Measurements from ENCODE around the gene IFI44L. TPM values are rescaled to one million over a fixed set of nuclear protein-coding genes. Genes with fewer than 3 reads are reported as not detected.

IFI44L gene
- total RNA-seq (ENCODE audit: insufficient read depth, low replicate concordance): 59.0 TPM

DNA sequence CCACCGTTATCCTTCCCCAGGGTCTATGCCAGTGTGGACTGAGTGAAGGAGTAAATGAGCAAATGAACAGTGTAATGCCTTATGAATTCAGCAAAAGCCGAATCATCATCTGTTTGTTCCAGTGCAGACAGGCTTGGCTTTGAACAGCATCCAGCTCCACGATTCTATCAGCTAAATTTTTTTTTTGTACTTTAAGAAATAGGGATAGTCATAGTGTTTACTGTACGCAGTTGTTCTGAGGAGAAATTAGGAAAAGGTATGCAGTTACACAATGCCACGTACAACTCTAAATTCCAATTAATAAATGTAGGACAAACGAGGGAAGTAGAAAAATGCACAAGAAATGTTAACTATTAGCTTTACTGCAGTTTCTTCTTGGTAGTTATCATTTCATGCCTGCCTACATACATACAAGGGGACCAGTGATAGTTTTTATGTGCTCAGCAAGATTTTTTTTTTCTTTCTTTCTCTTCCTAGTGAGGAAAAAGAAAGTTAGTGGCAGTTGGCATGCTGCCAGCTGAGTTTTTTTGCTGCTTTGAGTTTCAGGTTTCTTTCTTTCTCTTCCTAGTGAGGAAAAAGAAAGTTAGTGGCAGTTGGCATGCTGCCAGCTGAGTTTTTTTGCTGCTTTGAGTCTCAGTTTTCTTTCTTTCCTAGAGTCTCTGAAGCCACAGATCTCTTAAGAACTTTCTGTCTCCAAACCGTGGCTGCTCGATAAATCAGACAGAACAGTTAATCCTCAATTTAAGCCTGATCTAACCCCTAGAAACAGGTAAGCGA is at the start of gene IFI44L:
IFI44L (plus strand) TSS at position 646 of the 777 bp plus-strand sequence. CDS start 7,468 bp downstream, outside the sequence.
- DNase-seq (ENCODE audit: low spot score): peak; percentile 75

- no peak for DNase-seq (ENCODE audit: low spot score)
Measured at GRCh38 chr1:78570539-78570938, 49.7 kb upstream of the IFI44L start.

DNA sequence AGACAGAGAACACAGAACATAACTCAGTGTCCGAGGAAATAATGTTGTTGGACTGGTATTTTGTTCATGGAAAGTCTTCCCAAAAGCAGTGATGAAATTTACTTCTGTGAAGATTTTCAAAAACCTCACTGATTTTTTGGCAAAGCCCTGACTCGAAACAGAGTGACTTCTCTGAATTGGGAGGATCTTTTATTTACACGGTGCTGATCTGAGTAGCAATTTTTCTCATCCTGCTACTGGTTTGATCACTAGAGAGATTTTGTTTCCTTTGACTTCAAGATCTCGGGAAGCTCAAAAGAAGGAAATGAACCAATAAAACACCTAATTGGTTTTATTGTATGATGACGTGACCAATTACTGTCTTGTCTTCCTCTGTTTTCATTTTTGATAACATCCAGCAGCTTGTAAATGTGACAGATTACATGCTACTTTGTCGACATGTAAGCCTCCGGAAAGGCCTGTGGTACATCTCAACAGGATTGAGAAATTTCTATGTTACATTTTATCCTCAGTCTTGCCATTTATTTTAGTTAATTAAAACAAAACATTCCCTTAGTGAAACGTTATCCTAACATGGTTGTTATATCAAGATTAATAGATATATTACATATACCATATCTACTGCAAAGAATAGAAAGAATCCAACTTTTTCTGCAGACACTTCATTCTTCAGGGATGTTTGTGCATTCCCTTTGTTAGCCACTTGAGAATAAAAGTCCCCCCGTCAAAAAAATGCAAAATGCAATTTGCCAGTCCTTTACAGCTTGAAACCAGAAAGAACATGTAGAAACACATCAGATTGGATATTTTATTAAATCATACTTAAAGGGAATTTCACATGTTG is 42.8 kb upstream of the IFI44L start:
- peak; percentile 46 for DNase-seq (ENCODE audit: low spot score)

DNA sequence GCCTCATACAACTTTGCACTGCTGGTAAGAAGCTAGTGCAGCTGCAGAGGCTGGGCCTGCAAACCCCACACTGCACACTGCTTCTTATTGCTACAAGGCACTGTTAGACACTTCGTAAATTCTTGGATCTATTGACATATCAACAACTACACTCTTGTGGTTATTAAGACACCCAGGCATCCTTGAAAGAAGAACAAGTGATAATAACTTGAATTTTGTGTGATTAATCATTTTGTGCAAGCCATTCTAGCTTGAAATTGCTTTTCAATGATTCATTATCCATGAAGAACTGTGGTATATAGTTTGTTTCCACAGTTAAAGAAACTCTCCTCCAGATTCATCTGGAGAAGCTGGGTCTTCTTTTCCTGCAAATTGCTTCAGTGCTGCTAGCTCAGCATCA is 33.7 kb upstream of the IFI44L start:
- DNase-seq (ENCODE audit: low spot score): no peak

DNA sequence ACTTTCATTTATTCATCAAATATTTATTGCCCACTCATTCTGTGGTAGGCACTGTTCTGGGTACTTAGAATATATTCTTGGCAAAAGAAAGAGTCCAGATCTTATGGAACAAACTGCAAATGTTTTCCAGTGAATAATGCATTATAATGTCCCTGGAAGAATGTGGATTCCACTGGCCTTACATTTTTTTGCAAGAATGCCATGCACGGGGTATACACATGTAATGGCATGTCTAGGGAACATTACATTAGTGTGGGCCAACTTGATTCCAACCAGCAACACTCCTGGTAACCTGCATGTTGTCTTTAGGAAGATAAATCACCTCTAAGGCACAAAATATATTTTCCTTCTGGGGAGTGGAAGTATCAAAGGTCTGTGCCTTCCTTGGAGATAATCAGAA is 33.0 kb upstream of the IFI44L start:
- no peak for DNase-seq (ENCODE audit: low spot score)

DNA sequence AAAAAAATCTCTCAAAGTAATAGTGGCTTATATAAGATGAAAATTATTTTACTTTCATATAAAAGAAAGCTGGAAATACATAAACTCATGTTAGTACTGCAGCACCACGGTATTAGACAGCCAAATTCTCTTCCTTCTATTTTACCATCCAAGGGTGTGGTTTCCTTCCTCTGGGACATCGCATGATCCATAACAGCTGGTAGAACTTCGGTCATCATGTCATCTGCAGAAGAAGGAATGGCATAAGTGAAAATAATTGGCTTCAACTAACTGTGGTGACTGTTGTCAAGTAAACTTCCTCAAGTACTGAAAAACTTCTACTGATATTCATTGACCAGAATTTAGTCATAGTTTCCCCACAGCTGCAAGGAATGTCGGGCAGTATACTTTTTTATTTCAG is 28.3 kb upstream of the IFI44L start:
- no peak for DNase-seq (ENCODE audit: low spot score)

GRCh38 chr1:78599294-78599693 is 21.0 kb upstream of the IFI44L start:
- no peak for DNase-seq (ENCODE audit: low spot score)

DNA sequence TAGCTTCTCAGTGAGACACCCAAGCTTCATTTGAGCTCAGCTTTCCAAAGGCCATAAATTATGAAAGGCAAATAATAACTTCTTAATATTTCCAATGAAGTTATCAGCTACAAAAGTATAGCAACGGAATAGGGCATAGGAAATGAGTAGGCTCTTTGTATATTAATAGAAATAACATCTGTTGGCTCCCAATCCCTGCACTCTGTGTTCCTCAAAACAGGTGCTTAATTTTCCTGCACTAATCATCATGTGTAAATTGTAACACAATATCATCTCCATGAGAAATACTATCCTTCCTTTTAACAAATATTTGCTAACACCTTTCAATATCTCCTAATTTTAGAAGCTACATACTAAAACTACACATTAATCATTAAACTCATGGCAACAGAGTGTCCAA is 19.2 kb upstream of the IFI44L start:
- no peak for DNase-seq (ENCODE audit: low spot score)

- no peak for DNase-seq (ENCODE audit: low spot score)
Measured at GRCh38 chr1:78603206-78603605, 17.0 kb upstream of the IFI44L start.

GRCh38 chr1:78604643-78605042 is 15.6 kb upstream of the IFI44L start:
- DNase-seq (ENCODE audit: low spot score): no peak

DNA sequence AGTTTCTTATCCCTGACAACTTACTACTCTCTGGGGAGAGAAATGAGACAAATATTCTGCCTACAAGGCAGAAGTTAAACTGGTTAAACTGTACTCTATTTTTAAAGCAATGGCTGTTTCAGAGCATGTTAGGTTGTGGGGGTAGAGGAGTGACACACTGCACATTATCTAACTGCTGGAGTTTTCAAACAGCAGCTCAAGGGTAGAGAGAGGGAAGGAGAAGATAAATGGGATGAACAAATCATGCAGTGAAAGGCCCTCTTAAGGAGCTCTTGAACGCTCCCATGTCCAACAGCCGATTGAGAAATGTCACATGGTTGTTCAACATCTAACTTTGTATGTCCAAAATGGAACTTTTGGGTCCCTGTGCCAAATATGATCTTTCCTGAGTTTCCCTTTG is 14.0 kb upstream of the IFI44L start:
- peak; percentile 21 for DNase-seq (ENCODE audit: low spot score)

DNA sequence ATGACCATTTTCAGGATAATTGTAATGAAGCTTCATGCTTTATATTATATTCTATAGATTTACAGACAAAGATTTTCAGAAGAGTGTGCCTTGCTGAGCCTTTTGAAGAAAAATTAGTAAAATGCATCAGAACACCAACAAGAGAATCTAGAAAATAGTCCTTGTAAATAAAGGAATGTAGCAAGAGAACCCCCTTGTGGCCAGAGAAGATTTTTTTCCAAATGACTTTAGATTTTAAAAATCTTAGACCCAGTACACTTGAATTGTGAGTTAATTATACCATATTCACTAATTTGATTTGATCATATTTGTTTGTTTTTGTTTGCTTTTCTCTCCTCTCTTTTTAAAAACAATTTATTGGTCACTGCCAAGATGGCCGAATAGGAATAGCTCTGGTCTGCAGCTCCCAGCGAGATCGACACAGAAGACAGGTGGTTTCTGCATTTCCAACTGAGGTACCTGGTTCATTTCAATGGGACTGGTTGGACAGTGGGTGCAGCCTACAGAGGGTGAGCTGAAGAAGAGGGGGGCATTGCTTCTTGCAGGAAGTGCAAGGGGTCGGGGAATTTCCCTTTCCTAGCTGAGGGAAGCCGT is 12.8 kb upstream of the IFI44L start:
- peak; percentile 47 for DNase-seq (ENCODE audit: low spot score)

DNA sequence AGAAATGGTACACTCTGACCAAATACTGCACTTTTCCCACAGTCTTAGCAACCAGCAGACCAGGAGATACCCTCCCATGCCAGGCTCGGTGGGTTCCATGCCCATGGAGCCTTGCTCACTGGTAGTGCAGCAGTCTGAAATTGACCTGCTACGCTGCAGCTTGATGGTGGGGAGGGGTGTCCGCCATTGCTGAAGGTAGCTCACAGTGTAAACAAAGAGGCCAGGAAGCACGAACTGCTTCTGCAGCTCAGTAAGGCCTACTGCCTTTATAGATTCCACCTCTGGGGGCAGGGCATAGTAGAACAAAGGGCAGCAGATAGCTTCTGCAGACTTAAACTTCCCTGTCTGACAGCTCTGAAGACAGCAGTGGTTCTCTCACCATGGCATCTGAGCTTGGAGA is 12.3 kb upstream of the IFI44L start:
- DNase-seq (ENCODE audit: low spot score): no peak

DNA sequence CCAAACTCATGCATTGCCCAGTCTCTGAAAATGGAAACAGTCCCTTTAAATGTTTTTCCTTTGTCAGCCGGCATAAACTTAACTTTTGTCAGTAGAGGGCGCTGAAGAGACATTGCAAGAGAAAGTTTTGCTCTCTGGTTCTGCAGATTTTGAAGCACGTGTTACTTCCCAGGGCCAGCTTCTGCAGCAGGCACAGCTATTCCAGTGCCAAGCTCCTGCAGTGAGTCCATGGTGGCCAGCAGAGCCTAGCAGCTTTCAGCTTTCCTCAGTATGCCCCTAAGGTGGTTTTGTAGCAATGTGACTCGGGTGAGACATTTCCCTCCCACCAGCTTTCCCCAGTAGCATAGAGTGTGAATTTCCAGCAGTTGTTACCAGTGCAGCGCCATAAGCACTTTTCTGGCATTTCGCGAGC is 2.6 kb upstream of the IFI44L start:
- peak; percentile 94 for DNase-seq (ENCODE audit: low spot score)

GRCh38 chr1:78619032-78619431 is 1.2 kb upstream of the IFI44L start:
- no peak for DNase-seq (ENCODE audit: low spot score)

DNA sequence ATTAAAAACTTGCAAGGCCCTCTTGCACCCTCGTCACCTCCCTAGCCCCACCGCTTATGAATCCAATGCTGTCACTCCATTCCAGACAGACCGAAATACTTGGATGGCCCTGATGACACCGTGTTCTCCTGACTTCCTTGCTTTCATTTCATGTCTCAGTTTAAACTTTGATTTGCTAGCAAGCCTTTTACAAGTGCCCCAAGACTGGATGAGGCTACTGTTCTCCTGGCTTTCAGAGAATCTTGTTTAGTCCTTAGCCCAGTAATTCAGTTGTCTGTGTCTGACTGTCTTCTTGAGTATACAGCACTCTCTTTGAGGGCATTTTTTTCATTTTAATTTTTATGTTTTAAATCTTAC is 824 bp upstream of the IFI44L start:
- DNase-seq (ENCODE audit: low spot score): no peak

DNA sequence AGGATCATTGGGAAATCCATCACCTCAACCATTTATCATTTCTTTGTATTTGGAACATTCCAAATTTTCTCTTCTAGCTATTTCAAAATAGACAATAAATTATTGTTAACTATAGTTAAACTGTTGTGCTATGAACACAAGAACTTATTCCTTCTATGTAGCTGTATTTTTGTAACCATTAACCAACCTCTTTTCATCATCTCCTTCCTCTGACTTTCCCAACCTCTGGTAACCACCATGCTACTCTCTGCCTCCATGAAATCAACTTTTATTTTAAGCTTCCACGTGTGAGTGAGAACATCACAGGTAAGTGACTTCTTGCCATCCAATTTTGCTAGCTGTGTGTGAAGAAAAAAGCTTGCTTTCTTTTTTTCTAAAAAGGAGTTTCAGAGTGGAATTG is 418 bp downstream of the IFI44L start:
- no peak for DNase-seq (ENCODE audit: low spot score)

GRCh38 chr1:78622548-78622947 is 2.3 kb downstream of the IFI44L start:
- no peak for DNase-seq (ENCODE audit: low spot score)

- DNase-seq (ENCODE audit: low spot score): no peak
Measured at GRCh38 chr1:78624035-78624434, 3.8 kb downstream of the IFI44L start.

- DNase-seq (ENCODE audit: low spot score): no peak
Measured at GRCh38 chr1:78627321-78627720, 7.1 kb downstream of the IFI44L start.

DNA sequence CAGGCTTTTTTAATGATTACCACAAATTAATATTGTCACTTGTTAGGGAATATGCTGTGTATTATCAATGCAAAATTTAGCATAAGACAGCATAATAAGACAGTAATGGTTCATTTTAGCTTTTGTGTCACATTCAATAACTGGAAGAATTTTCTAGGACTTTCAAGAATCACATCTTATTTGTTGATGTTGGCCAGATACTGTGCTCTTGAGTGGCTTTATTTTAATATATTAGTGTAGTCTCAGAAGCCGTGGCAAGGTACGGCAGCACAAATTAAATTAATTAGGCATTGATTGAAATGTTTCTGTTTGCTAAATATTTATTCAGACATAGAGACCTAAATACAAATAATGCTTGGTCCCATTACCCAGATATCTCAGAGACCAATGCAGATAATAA is 10.4 kb downstream of the IFI44L start:
- DNase-seq (ENCODE audit: low spot score): no peak

- no peak for DNase-seq (ENCODE audit: low spot score)
Measured at GRCh38 chr1:78633209-78633608, 13.0 kb downstream of the IFI44L start.

DNA sequence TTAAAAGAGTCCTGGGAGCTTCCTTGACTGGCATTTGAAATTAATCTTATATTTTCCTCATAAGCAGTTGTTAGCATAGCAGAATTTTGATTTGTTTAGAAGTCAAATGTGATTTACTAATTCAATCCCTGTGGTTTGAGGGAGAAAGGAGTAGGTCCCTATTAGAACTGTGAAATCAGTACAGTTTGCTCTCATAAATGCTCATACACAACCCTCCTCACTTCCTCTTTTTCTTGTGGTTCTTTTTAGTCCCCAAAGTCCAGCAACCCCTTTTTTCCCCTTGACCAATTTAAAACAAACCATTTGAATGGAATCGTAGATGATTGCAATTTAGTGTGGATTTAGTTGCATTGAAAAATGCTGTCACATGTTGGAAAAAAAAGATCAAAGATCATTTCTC is 20.2 kb downstream of the IFI44L start:
- no peak for DNase-seq (ENCODE audit: low spot score)
